ENCODE data around the gene STYXL2.

STYXL2 gene

DNA sequence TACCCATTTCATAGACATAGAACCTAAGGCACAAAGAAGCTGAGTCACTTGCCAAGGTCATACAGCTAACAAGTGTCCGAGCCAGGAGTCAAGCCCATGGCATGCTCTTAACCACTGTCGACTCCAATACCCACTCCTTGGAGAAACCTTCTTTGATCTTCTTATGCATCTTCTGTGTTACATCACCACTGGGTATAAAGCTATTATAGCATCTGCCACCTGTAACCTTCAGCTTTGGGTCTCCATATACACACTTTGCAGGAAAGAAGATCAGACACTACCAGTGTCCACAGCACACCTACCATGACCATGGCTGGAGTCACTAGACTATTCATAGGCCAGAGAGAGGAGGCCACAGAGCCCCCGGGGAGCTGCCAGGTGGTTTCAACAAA lies 32.8 kb upstream of the STYXL2 start:
- Mint-ChIP-seq H3K27me3 (ENCODE audit: low read depth) (peaks cover 17% of the 10 kb centered on the region), H3K36me3 (ENCODE audit: low read depth) (no peaks in the 10 kb centered on the region), H3K4me3 (no peak overlapping the region), H3K4me1 (no peaks in the 10 kb centered on the region), H3K27ac (no peak overlapping the region), H3K9me3 (no peaks in the 10 kb centered on the region)
- TF ChIP-seq, protein P1, sequence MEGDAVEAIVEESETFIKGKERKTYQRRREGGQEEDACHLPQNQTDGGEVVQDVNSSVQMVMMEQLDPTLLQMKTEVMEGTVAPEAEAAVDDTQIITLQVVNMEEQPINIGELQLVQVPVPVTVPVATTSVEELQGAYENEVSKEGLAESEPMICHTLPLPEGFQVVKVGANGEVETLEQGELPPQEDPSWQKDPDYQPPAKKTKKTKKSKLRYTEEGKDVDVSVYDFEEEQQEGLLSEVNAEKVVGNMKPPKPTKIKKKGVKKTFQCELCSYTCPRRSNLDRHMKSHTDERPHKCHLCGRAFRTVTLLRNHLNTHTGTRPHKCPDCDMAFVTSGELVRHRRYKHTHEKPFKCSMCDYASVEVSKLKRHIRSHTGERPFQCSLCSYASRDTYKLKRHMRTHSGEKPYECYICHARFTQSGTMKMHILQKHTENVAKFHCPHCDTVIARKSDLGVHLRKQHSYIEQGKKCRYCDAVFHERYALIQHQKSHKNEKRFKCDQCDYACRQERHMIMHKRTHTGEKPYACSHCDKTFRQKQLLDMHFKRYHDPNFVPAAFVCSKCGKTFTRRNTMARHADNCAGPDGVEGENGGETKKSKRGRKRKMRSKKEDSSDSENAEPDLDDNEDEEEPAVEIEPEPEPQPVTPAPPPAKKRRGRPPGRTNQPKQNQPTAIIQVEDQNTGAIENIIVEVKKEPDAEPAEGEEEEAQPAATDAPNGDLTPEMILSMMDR (IDR thresholded peaks at IDR 0.05; ENCODE audit: unreplicated experiment in 3 of 3): no peak

DNA sequence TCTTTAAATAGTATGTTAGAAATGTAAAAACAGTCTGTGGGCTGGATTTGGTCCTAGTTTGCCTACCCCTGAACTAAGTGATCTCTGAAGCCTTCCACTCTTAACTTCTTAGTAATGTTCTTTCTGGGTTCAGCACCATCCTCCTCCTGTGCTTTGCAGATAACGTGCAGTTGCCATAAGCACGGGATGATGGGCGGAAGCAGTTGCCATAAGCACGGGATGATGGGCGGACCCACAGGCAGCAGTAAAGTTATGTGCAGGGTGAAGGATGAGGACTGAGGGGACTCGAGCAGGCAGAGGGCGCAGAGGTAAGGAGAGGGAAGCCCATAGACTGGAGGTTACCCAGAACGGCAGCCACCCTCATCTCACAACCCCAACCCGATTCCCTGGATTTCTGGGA lies 29.3 kb upstream of the STYXL2 start:
- TF ChIP-seq, protein P1 (IDR thresholded peaks at IDR 0.05; ENCODE audit: unreplicated experiment in 3 of 3): no peak
- no peaks in the 10 kb centered on the region for H3K36me3 Mint-ChIP-seq (ENCODE audit: low read depth)
- H3K4me1 Mint-ChIP-seq: no peaks in the 10 kb centered on the region
- no peak overlapping the region for H3K4me3 Mint-ChIP-seq
- no peaks in the 10 kb centered on the region for H3K9me3 Mint-ChIP-seq
- H3K27me3 Mint-ChIP-seq (ENCODE audit: low read depth): peaks cover 21% of the 10 kb centered on the region
- H3K27ac Mint-ChIP-seq: no peak overlapping the region

DNA sequence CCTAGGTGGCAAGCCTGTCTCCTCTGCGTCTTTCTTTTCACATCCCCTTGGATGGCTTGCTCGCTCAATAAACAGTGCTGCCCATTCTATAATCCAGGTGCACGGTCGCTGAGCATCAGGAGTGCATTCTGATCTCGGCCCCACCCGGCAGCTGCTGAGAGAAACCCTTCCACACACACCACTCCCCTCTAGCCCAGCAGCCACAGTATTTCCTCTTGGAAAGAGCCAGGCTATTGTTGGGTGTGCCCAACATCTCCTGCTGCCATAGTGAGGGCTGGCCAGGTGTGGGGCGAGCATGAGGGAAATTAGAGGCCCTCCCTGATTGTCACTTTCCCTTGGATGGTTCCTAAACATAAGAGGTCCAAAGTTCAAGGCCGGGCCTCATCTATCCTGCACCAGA lies 28.4 kb upstream of the STYXL2 start:
- H3K36me3 Mint-ChIP-seq (ENCODE audit: low read depth): no peaks in the 10 kb centered on the region
- H3K4me3 Mint-ChIP-seq: no peak overlapping the region
- H3K9me3 Mint-ChIP-seq: no peaks in the 10 kb centered on the region
- H3K4me1 Mint-ChIP-seq: no peaks in the 10 kb centered on the region
- no peak overlapping the region for H3K27ac Mint-ChIP-seq
- peaks cover 20% of the 10 kb centered on the region for H3K27me3 Mint-ChIP-seq (ENCODE audit: low read depth)
- TF ChIP-seq, protein P1 (IDR thresholded peaks at IDR 0.05; ENCODE audit: unreplicated experiment in 3 of 3): no peak

DNA sequence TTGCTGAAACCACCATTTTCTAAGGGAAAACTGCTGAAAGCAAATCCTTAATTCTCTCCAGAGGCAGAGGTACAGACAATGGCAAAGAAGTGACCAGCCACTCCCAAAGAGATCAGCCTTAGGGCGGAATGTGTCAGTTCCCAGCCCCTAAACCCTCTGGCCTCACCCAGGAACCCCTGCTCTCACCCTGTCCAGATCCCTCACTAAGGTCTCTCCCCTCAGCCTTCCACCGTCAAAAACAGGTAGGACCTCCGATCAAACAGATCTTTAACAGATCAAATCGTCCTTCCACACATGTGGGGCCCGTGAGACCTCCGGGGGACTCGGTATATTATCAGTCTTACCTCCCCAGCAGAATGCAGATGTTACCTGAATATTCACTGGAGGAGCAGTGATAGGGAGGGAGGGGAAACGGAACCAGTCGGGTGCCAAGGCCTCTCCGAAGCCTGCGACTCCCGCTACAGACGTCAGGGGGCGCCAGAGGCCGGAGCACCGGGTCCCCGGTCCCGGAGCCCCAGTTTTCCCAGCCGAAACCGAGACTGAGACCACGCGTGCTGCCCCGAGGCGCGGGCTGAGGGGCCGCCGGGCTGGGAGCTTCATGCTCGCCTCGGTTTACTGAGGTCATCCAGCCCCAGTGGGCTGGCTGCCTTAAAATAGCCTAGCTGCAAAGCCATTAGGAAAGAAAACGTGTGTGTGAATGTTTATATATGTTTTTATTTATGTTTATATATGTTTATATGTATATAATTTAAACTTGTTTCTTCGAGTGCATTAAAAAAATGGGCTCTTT lies 27.3 kb upstream of the STYXL2 start:
- H3K36me3 Mint-ChIP-seq (ENCODE audit: low read depth): no peaks in the 10 kb centered on the region
- H3K27ac Mint-ChIP-seq: no peak overlapping the region
- H3K4me1 Mint-ChIP-seq: no peaks in the 10 kb centered on the region
- peak overlapping the region; percentile 37 to 60 (median 48) for H3K4me3 Mint-ChIP-seq
- H3K27me3 Mint-ChIP-seq (ENCODE audit: low read depth): peaks cover 15% of the 10 kb centered on the region
- TF ChIP-seq, protein P1 (IDR thresholded peaks at IDR 0.05; ENCODE audit: unreplicated experiment in 3 of 3): peak; percentile 98 to 99 (median 99)
- H3K9me3 Mint-ChIP-seq: no peaks in the 10 kb centered on the region

DNA sequence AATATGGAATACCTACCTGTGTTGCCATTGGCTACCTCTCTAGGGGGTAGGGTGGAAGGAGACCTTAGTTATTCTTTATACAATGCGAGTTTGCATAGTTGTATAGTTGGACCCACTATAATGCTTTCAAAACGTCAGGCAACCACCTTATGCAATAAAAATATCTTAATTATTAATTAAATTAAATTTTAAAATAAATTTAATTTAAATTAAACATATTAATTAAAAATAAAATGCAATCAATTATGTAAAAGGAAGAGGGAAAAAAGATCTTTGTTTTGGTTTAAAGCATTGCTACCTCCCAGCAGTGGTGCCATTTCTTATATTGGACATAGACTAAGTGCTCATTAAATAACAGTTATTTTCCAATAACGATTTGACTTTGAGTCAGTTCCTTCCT lies 26.0 kb upstream of the STYXL2 start:
- Mint-ChIP-seq H3K27me3 (ENCODE audit: low read depth) (peaks cover 15% of the 10 kb centered on the region), H3K9me3 (no peaks in the 10 kb centered on the region), H3K27ac (no peak overlapping the region), H3K4me1 (no peaks in the 10 kb centered on the region), H3K36me3 (ENCODE audit: low read depth) (no peaks in the 10 kb centered on the region), H3K4me3 (no peak overlapping the region)
- TF ChIP-seq, protein P1 (IDR thresholded peaks at IDR 0.05; ENCODE audit: unreplicated experiment in 3 of 3): no peak

DNA sequence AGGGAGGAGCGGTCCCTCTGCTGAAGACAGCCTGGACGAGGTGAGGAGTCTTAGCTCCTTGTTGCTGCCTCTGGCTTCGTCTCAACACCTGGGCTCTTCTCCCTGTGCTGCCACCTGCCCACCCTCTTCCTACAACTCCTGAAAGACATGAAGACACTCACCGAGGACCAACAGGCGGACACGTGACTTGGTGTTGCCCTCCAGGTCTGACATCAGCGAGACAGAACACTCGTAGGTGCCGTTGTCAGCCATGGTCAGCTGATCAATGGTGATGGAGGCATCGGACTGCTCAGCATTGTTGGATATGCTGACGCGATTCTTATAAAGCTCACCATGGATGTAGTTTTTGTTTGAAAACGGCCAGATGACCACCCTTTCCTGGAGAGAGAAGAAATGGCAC lies 25.1 kb upstream of the STYXL2 start:
- H3K36me3 Mint-ChIP-seq (ENCODE audit: low read depth): no peaks in the 10 kb centered on the region
- no peak overlapping the region for H3K27ac Mint-ChIP-seq
- TF ChIP-seq, protein P1 (IDR thresholded peaks at IDR 0.05; ENCODE audit: unreplicated experiment in 3 of 3): no peak
- H3K27me3 Mint-ChIP-seq (ENCODE audit: low read depth): peaks cover 13% of the 10 kb centered on the region
- no peak overlapping the region for H3K4me3 Mint-ChIP-seq
- no peaks in the 10 kb centered on the region for H3K9me3 Mint-ChIP-seq
- no peaks in the 10 kb centered on the region for H3K4me1 Mint-ChIP-seq

Data from nephron (organoid).